Lung (tissue), 12 donors: ENCODE data around the gene WNT7B. TPM values are rescaled to one million over a fixed set of nuclear protein-coding genes. Genes with fewer than 3 reads are reported as not detected.

ENCODE experiments used
- ATAC-seq: fragments of 200-7000 bp; cut with Tn5 transposase; one replicate; pipeline ENCODE4 v1.9.1; 2020; ENCODE audit warnings: moderate number of reproducible peaks; ENCODE audit not compliant: insufficient read depth, low FRiP score
- DNase-seq, 3 donors: peaks; one replicate each; pipeline ENCODE4 v3.0.0-alpha.2; 2013 to 2017
- H3K27ac ChIP-seq, 2 donors: one replicate each; pipeline ENCODE4 v1.5.1; 2013; ENCODE audit warnings: mild to moderate bottlenecking in 2 of 2, moderate library complexity in 2 of 2, control low read depth in 1 of 2, inconsistent platforms in 1 of 2, low read depth in 1 of 2, low read length in 1 of 2
- H3K27me3 ChIP-seq, 3 donors: one replicate each; pipeline ENCODE4 v1.5.1; 2013; ENCODE audit warnings: low read length in 2 of 3; ENCODE audit not compliant: control insufficient read depth in 3 of 3, insufficient read depth in 3 of 3
- H3K36me3 ChIP-seq, 4 donors: one replicate each; pipeline ENCODE4 v1.5.1; 2013; ENCODE audit warnings: low read length in 4 of 4, mild to moderate bottlenecking in 1 of 4, moderate library complexity in 1 of 4; ENCODE audit not compliant: control insufficient read depth in 4 of 4, insufficient read depth in 4 of 4
- H3K4me1 ChIP-seq, 5 donors: one replicate each; pipeline ENCODE4 v1.5.1; 2013; ENCODE audit warnings: low read length in 5 of 5, mild to moderate bottlenecking in 2 of 5, moderate library complexity in 1 of 5; ENCODE audit not compliant: control insufficient read depth in 5 of 5, insufficient read depth in 5 of 5
- H3K4me3 ChIP-seq: one replicate; pipeline ENCODE4 v1.5.1; 2013; ENCODE audit warnings: mild to moderate bottlenecking, control low read depth, moderate library complexity
- H3K9ac ChIP-seq, 2 donors: one replicate each; pipeline ENCODE4 v1.5.1; 2013; ENCODE audit warnings: low read length in 2 of 2, control low read depth in 1 of 2; ENCODE audit not compliant: insufficient read depth in 1 of 2
- H3K9me3 ChIP-seq, 4 donors: one replicate each; pipeline ENCODE4 v1.5.1; 2013; ENCODE audit warnings: low read length in 3 of 4, mild to moderate bottlenecking in 1 of 4, moderate library complexity in 1 of 4; ENCODE audit not compliant: control insufficient read depth in 4 of 4, insufficient read depth in 3 of 4
- WGBS, 2 donors: extraction: QIAGEN DNeasy Blood & Tissue Kit; methylation state at CpG; one replicate each; pipeline ENCODE4 v1.1.7; 2013; 5-methylcytosine and 5-hydroxymethylcytosine counted together
- polyA plus RNA-seq, 2 donors: library from polyadenylated mRNA; stranded (reverse); fragments of 200-250 nt; gene quantifications; one replicate each; pipeline ENCODE4 v1.2.1, GENCODE V29; 2013
- total RNA-seq, 2 donors: library from RNA; depleted of rRNA in 1 of 2; stranded (reverse); fragments of >200 nt in 1 of 2; gene quantifications; one replicate each; pipeline ENCODE4 v1.2.1, GENCODE V29; 2014 to 2021
- TF ChIP-seq, protein P1 (sequence below): IDR thresholded peaks from 2 replicates; pipeline ENCODE4 v1.5.1; 2012; ENCODE audit warnings: mild to moderate bottlenecking; ENCODE audit errors: control extremely low read depth, extremely low read depth
- donor health status: control.
- donor health status: control.
- donor health status: Bipolar disorder and iron deficiency.
- donor health status: healthy.
- donor health status: DM: yes; HTN: yes; CAD: no.

WNT7B gene
- total and polyA plus RNA-seq, 4 donors: 3.5 to 12.5 (median 6.5) TPM

DNA sequence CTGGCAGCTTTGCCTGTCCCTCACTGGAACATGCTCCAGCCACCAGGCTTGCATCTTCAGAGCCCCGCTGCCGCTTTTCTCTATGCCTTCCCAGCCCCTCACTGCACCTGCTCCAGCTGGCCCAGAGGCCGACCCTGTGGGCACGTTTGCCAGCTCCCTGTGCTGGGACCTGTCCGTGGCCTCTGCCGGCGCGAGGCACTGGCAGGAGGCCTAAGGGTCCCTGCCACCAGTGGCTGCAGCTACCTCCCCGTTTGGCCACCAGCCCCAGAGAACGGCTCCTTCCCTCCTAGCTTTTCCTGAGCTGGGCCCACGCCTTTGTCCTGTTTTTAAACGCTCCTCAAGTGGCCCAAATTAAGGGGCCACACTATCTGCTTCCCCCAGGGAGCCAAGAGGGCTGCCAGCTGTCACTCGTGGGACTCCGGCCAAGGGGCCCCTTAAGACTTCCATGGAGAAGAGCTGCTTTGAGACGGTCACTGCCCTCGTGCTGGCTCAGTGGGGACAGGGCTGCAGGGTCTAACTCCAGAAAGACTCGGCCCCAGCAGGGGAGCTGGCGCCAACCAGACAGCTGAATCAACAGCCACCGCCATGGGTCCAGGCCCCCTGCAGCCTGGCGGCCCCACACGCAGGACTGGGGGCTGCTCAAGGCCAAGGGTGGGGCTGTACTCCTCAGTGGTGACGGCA, 24.6 kb upstream of the WNT7B start:
- Histone ChIP-seq H3K9ac (no peak overlapping the region), H3K9me3 (no peaks in the 10 kb centered on the region), H3K36me3 (no peaks in the 10 kb centered on the region), H3K4me3 (no peak overlapping the region), H3K4me1 (peaks cover 0 to 46% (median 25%) of the 10 kb centered on the region in 5 donors), H3K27ac (peak overlapping the region; percentile 7 to 57), H3K27me3 (no peaks in the 10 kb centered on the region)
- TF ChIP-seq, protein P1, sequence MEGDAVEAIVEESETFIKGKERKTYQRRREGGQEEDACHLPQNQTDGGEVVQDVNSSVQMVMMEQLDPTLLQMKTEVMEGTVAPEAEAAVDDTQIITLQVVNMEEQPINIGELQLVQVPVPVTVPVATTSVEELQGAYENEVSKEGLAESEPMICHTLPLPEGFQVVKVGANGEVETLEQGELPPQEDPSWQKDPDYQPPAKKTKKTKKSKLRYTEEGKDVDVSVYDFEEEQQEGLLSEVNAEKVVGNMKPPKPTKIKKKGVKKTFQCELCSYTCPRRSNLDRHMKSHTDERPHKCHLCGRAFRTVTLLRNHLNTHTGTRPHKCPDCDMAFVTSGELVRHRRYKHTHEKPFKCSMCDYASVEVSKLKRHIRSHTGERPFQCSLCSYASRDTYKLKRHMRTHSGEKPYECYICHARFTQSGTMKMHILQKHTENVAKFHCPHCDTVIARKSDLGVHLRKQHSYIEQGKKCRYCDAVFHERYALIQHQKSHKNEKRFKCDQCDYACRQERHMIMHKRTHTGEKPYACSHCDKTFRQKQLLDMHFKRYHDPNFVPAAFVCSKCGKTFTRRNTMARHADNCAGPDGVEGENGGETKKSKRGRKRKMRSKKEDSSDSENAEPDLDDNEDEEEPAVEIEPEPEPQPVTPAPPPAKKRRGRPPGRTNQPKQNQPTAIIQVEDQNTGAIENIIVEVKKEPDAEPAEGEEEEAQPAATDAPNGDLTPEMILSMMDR: no peak
- peak; percentile 63 to 74 (median 70) for DNase-seq
- no peak for ATAC-seq
- 45 to 57% methylated on average over 22 of the region's 22 CpGs for WGBS, 2 donors

GRCh38 chr22:46001046-46001425, 24.1 kb upstream of the WNT7B start:
- DNase-seq: no peak
- H3K9me3 ChIP-seq: no peaks in the 10 kb centered on the region
- TF ChIP-seq, protein P1: no peak
- no peak for ATAC-seq
- H3K27ac ChIP-seq: peak overlapping the region in 1 of 2 donors; percentile 57
- no peak overlapping the region for H3K4me3 ChIP-seq
- 70 to 80% methylated on average over 3 of the region's 3 CpGs for WGBS, 2 donors
- no peaks in the 10 kb centered on the region for H3K27me3 ChIP-seq
- H3K4me1 ChIP-seq: peaks cover 0 to 41% (median 24%) of the 10 kb centered on the region in 5 donors
- no peak overlapping the region for H3K9ac ChIP-seq
- no peaks in the 10 kb centered on the region for H3K36me3 ChIP-seq

DNA sequence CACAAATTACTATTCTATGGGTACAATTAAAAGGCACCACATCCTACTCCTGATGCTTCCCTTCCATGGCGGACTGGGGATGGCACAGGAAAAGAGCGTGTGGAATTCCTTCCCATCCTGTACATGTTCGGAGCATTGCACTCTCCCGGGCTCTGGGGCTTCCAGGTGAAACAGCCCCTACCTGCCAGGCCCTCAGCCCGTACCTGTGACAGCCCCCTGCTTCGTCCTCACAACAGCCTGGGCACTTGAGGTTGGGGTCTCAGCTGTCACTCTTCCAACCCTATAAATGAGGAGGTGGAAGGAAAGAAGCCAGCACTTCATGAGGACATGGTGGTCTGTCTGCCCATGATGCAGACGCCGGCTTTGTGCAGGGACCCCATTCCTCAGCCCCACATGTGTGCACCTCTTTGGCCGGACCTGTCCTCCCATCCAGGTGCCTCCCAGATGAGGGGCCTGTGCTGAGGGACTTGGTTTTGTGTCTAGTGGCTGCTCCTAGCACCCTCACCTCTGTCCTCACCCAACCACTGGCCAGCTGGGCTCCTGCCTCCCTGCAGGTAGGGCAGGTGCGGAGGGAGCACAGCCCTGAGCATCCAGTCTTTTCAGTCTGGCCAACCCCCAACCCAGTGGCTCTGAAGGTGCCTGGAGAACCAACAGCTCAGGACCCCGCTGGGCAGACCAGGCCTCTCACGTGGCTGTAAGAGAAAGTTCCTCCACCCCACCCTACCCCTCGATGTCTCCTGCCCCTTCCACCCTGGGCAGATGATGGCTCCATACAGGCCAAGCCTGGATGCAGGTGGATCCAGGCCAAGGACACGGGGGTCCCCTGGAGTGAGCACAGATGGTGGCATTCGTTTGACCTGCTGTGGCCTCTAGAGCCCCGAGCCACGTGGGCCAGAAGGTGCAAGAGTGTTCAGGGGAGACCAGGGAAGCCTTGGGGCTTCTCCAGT, 23.4 kb upstream of the WNT7B start:
- Histone ChIP-seq H3K9ac (no peak overlapping the region), H3K27me3 (no peaks in the 10 kb centered on the region), H3K36me3 (no peaks in the 10 kb centered on the region), H3K4me3 (no peak overlapping the region), H3K4me1 (peaks cover under 1 to 42% (median 24%) of the 10 kb centered on the region in 5 donors), H3K9me3 (no peaks in the 10 kb centered on the region), H3K27ac (peak overlapping the region in 1 of 2 donors; percentile 57)
- 84 to 94% methylated on average over 16 to 17 of the region's 17 CpGs for WGBS, 2 donors
- DNase-seq (no peak), ATAC-seq (no peak)
- TF ChIP-seq, protein P1: no peak
